Activated CD4-positive, alpha-beta T cell treated with anti-CD3 and anti-CD28 coated beads, Interleukin-2, amount 10 ng/mL, durations not matched to agents 7 days and 5 days (primary cell): ENCODE data around the gene FAM83F. TPM values are rescaled to one million over a fixed set of nuclear protein-coding genes. Genes with fewer than 3 reads are reported as not detected.
"Not testable (repeated sequence)": the region's sequence is repeated elsewhere in the genome, so short reads cannot be mapped to it uniquely, and the experiment has no call there.

ENCODE experiments used
- CTCF ChIA-PET: fragments of 350-600 bp; sonication (Branson Sonifier 250); formaldehyde crosslinking; loops from one replicate; lab custom pipeline; 2021; ENCODE audit warnings: antibody characterized with exemption; lab: Charles Lee
- POLR2A ChIA-PET: fragments of 350-600 bp; sonication (Branson Sonifier 250); formaldehyde crosslinking; loops from one replicate; lab custom pipeline; 2021; ENCODE audit warnings: antibody characterized with exemption; lab: Charles Lee
- DNase-seq: peaks from one replicate; pipeline ENCODE4 v3.0.0-alpha.2; 2020
- H3K27ac Mint-ChIP-seq: one replicate; pipeline ENCODE4 v1.8.0; 2021; ENCODE audit warnings: mild to moderate bottlenecking, moderate library complexity, mixed read lengths
- H3K27me3 Mint-ChIP-seq: one replicate; pipeline ENCODE4 v1.8.0; 2021; ENCODE audit warnings: mixed read lengths
- H3K36me3 Mint-ChIP-seq: one replicate; pipeline ENCODE4 v1.8.0; 2021; ENCODE audit warnings: low read depth, mixed read lengths
- H3K4me1 Mint-ChIP-seq: one replicate; pipeline ENCODE4 v1.8.0; 2021; ENCODE audit warnings: mixed read lengths
- H3K4me3 Mint-ChIP-seq: one replicate; pipeline ENCODE4 v1.8.0; 2021; ENCODE audit warnings: mild to moderate bottlenecking, moderate library complexity, mixed read lengths
- H3K9me3 Mint-ChIP-seq: one replicate; pipeline ENCODE4 v1.8.0; 2021; ENCODE audit warnings: mixed read lengths
- total RNA-seq, 2 experiments: library from RNA; stranded (reverse); gene quantifications; one replicate each; pipeline ENCODE4 v1.2.3, GENCODE V29; 2021

Gene FAM83F
- total RNA-seq, 2 experiments from 2014 or later = 0.04 to 0.05 TPM

GRCh38 chr22:40010746-40011145 is 16.0 kb downstream of the FAM83F start:
- no peak overlapping the region for H3K4me3 Mint-ChIP-seq
- H3K36me3 Mint-ChIP-seq = no peaks in the 10 kb centered on the region
- POLR2A ChIA-PET = no interaction called here
- no peaks in the 10 kb centered on the region for H3K9me3 Mint-ChIP-seq
- CTCF ChIA-PET = interaction anchor here (1.0 to 2.4 kb wide), 3 partner anchors 11 to 14 kb away, joined by 3 to 14 read pairs (median 10); no protein-coding TSS in a partner anchor
- H3K4me1 Mint-ChIP-seq = peaks cover 17% of the 10 kb centered on the region
- no peak for DNase-seq
- H3K27me3 Mint-ChIP-seq = peaks cover 33% of the 10 kb centered on the region
- H3K27ac Mint-ChIP-seq = no peak overlapping the region

DNA sequence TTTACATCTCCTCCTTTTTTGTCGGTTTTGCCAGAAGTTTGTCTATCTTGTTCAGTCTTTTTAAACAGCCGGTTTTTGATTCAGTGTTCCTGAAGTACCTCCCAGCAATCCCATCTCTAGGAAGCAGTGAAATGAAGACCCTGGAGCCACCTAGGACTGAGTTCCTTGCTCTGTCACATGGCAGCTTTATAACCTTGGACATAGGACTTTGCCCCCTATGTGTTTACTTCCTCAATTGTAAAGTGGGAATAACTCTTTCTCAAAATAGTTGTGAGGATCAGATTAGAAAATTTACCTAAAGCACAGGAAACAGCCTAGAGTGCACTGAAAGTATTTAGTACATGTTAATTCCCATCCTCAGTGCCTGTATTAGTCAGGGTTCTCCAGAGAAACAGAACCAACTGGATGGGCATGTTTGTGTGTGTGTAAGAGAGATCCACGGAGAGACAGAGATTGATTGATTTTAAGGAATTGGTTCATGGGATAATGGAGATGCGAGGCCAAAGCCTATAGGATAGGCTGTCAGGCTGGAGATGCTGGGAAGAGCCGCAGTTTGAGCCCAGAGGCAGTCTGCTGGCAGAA is 20.0 kb downstream of the FAM83F start:
- Mint-ChIP-seq H3K27me3 (peaks cover 14% of the 10 kb centered on the region), H3K27ac (no peak overlapping the region), H3K9me3 (no peaks in the 10 kb centered on the region), H3K36me3 (no peaks in the 10 kb centered on the region), H3K4me3 (no peak overlapping the region), H3K4me1 (peaks cover 14% of the 10 kb centered on the region)
- ChIA-PET CTCF (no interaction called here), POLR2A (no interaction called here)
- no peak for DNase-seq

DNA sequence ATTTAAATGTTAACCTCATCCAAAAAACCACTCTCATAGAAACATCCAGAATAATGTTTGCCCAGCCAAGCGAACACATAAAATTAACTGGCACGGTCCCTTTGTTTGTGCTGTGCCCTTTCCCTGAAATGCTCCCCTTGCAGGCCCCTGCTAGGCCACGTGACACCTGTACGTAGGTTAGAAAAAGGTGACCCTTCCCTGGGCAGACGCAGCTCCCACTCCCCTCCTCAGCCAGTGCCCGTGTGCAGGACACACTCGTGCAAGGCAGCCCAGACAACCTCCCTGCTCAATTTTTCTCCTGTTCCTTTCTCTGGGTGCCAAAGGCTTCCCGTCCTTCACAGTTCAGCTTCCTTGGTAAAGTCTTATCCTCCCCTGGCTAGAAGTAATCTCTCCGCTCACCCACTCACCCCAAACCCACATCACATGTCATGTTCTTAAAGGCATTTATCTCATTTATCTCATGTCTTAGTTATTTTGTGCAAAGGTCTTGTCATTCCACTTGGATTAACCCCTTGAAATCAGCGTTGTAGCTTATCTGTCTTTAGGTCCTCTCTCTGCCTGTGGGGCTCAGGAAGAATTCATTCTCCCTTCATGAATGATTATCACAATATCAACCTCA is 20.7 kb downstream of the FAM83F start:
- Mint-ChIP-seq H3K27me3 (peaks cover 14% of the 10 kb centered on the region), H3K9me3 (no peaks in the 10 kb centered on the region), H3K27ac (no peak overlapping the region), H3K4me3 (no peak overlapping the region), H3K36me3 (no peaks in the 10 kb centered on the region), H3K4me1 (peaks cover 8% of the 10 kb centered on the region)
- ChIA-PET POLR2A (no interaction called here), CTCF (interaction anchor here (0.9 to 2.5 kb wide), 3 partner anchors 9 to 481 kb away, joined by 3 to 9 read pairs (median 4); no protein-coding TSS in a partner anchor)
- DNase-seq = no peak

GRCh38 chr22:40018051-40018450 is 23.3 kb downstream of the FAM83F start:
- peak overlapping the region; percentile 1 for H3K27ac Mint-ChIP-seq
- peaks cover 4% of the 10 kb centered on the region for H3K27me3 Mint-ChIP-seq
- peaks cover 8% of the 10 kb centered on the region for H3K4me1 Mint-ChIP-seq
- no peaks in the 10 kb centered on the region for H3K36me3 Mint-ChIP-seq
- H3K4me3 Mint-ChIP-seq = no peak overlapping the region
- no peaks in the 10 kb centered on the region for H3K9me3 Mint-ChIP-seq
- no peak for DNase-seq
- POLR2A ChIA-PET = no interaction called here
- CTCF ChIA-PET = interaction anchor here (1.0 to 1.6 kb wide), 2 partner anchors 18 to 27 kb away, joined by 3 to 5 read pairs; no protein-coding TSS in a partner anchor

DNA sequence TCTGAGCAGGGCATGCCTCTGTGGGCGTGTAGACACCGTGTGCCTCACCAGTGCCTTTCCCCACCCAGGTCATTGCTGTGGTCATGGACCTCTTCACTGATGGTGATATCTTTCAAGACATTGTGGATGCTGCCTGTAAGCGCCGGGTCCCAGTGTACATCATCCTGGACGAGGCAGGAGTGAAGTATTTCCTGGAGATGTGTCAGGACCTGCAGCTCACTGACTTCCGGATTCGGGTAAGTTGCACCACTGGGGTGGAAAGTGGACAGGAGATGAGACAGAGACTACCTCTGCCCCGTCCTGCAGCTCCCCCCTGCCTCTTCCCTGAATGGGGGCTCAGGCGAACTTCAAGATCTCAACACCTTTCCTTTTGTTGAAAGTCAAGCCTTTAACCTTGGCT is 24.3 kb downstream of the FAM83F start:
- no peak for DNase-seq
- H3K9me3 Mint-ChIP-seq = no peaks in the 10 kb centered on the region
- no peaks in the 10 kb centered on the region for H3K36me3 Mint-ChIP-seq
- peaks cover 8% of the 10 kb centered on the region for H3K4me1 Mint-ChIP-seq
- no peak overlapping the region for H3K4me3 Mint-ChIP-seq
- ChIA-PET POLR2A (no interaction called here), CTCF (interaction anchor here (0.7 to 1.6 kb wide), 2 partner anchors 381 to 485 kb away, joined by 3 to 6 read pairs; no protein-coding TSS in a partner anchor)
- H3K27me3 Mint-ChIP-seq = no peaks in the 10 kb centered on the region
- no peak overlapping the region for H3K27ac Mint-ChIP-seq

- H3K4me1 Mint-ChIP-seq = peaks cover 13% of the 10 kb centered on the region
- H3K36me3 Mint-ChIP-seq = no peaks in the 10 kb centered on the region
- POLR2A ChIA-PET = no interaction called here
- no peak for DNase-seq
- no peaks in the 10 kb centered on the region for H3K27me3 Mint-ChIP-seq
- H3K27ac Mint-ChIP-seq = no peak overlapping the region
- no peaks in the 10 kb centered on the region for H3K9me3 Mint-ChIP-seq
- CTCF ChIA-PET = interaction anchor here (1.4 to 4.6 kb wide), 3 partner anchors 19 to 486 kb away, joined by 3 to 57 read pairs (median 5); no protein-coding TSS in a partner anchor
- H3K4me3 Mint-ChIP-seq = no peak overlapping the region
These were observed 26.2 kb downstream of the FAM83F start for GRCh38 chr22:40020956-40021355.

DNA sequence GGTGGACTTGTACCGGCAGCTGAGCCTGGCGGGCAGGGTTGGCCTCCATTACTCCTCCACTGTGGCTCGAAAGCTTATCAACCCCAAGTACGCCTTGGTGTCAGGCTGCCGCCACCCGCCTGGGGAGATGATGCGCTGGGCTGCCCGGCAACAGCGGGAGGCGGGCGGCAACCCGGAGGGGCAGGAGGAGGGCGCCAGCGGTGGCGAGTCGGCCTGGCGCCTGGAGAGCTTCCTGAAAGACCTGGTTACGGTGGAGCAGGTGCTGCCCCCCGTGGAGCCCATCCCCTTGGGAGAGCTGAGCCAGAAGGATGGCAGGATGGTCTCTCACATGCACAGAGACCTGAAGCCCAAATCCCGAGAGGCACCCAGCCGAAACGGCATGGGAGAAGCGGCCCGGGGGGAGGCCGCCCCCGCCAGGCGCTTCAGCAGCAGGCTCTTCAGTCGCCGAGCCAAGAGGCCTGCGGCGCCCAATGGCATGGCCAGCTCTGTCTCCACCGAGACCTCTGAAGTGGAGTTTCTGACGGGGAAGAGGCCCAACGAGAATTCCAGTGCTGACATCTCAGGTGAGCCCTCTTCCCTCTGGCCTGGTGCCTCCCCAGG is 26.7 kb downstream of the FAM83F start:
- H3K27ac Mint-ChIP-seq = no peak overlapping the region
- no peaks in the 10 kb centered on the region for H3K36me3 Mint-ChIP-seq
- H3K4me1 Mint-ChIP-seq = peaks cover 13% of the 10 kb centered on the region
- no peaks in the 10 kb centered on the region for H3K27me3 Mint-ChIP-seq
- H3K4me3 Mint-ChIP-seq = no peak overlapping the region
- POLR2A ChIA-PET = no interaction called here
- no peaks in the 10 kb centered on the region for H3K9me3 Mint-ChIP-seq
- no peak for DNase-seq
- CTCF ChIA-PET = interaction anchor here (0.7 to 4.6 kb wide), 5 partner anchors 18 to 486 kb away, joined by 3 to 57 read pairs (median 3); no protein-coding TSS in a partner anchor

GRCh38 chr22:40022536-40023240 is 27.9 kb downstream of the FAM83F start:
- ChIA-PET POLR2A (no interaction called here), CTCF (interaction anchor here (1.1 to 4.6 kb wide), 4 partner anchors 13 to 487 kb away, joined by 3 to 57 read pairs (median 19); no protein-coding TSS in a partner anchor)
- Mint-ChIP-seq H3K36me3 (no peaks in the 10 kb centered on the region), H3K4me1 (peaks cover 8% of the 10 kb centered on the region), H3K4me3 (no peak overlapping the region), H3K9me3 (no peaks in the 10 kb centered on the region), H3K27ac (peak overlapping the region; percentile 36), H3K27me3 (no peaks in the 10 kb centered on the region)
- no peak for DNase-seq

GRCh38 chr22:40023341-40023841 is 28.6 kb downstream of the FAM83F start:
- Mint-ChIP-seq H3K36me3 (no peaks in the 10 kb centered on the region), H3K9me3 (no peaks in the 10 kb centered on the region), H3K27me3 (no peaks in the 10 kb centered on the region), H3K4me3 (no peak overlapping the region), H3K4me1 (peaks cover 5% of the 10 kb centered on the region), H3K27ac (no peak overlapping the region)
- CTCF ChIA-PET = interaction anchor here (1.3 to 4.6 kb wide), 8 partner anchors 12 to 531 kb away, joined by 3 to 57 read pairs (median 10); no protein-coding TSS in a partner anchor
- no peak for DNase-seq
- POLR2A ChIA-PET = no interaction called here

DNA sequence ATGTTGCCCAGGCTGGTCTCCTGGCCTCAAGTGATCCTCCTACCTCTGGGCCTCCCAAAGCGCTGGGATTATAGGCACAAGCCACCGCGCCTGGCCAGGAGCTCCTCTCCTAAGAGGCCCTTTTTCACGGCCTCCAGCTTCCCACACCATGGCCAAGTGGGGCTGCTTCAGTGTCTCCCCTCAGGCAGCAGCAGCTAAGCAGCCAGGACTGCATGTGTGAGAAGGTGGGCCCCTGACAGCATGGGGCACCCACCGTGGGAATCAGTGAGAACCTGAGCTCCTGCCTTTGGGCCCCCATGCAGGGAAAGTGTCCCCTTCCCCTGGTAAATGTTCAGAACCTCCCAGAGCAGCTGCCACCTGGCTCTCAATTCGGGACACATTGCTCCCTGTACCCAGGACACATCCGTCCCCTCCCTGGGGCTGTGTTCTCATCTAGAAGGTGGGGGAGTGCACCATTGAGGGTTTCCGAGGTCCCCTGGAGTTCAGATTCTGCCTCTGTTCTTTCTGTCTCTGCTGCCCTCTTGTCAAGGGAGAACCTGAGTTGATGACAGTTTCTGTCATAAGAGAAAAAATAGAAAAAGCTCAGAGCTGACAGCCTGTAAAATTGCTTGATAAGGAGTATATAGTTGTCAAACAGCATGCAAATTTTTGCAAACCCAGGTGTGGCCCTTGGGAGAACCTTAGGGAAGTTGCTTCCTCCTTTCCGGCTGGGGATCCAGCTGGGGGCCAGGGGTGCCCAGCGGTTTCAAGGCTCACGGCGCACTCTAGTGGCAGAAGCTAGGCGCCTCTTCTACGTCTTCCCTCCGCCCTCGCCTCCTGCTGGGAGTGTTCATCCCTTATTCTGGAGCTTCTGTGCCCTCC is 29.7 kb downstream of the FAM83F start:
- H3K27me3 Mint-ChIP-seq = no peaks in the 10 kb centered on the region

GRCh38 chr22:40025062-40025379 is 30.3 kb downstream of the FAM83F start:
- H3K36me3 Mint-ChIP-seq, H3K4me3 Mint-ChIP-seq, H3K4me1 Mint-ChIP-seq, H3K27ac Mint-ChIP-seq, H3K9me3 Mint-ChIP-seq, H3K27me3 Mint-ChIP-seq, DNase-seq: not testable (repeated sequence)
- ChIA-PET POLR2A (interaction anchor here (0.6 kb wide), 1 partner anchor 327 kb away, joined by 3 read pairs; no protein-coding TSS in a partner anchor), CTCF (interaction anchor here (0.5 to 4.6 kb wide), 38 partner anchors 8 to 529 kb away, joined by 3 to 57 read pairs (median 4); partner anchors contain the start of genes RPS19BP1 and TMA7B)

More for the DNA sequence above, 29.7 kb downstream of the FAM83F start:
- Mint-ChIP-seq H3K27ac (no peak overlapping the region), H3K4me1 (peaks cover 5% of the 10 kb centered on the region), H3K36me3 (no peaks in the 10 kb centered on the region), H3K4me3 (no peak overlapping the region), H3K9me3 (no peaks in the 10 kb centered on the region)
- DNase-seq = peak; percentile 68
- CTCF ChIA-PET = interaction anchor here (0.5 to 4.6 kb wide), 41 partner anchors 8 to 532 kb away, joined by 3 to 57 read pairs (median 4); partner anchors contain the start of genes RPS19BP1 and TMA7B
- POLR2A ChIA-PET = interaction anchor here (0.6 to 0.7 kb wide), 3 partner anchors 91 to 412 kb away, joined by 3 to 9 read pairs (median 3); no protein-coding TSS in a partner anchor
